Right cardiac atrium (tissue), 5 donors: Measurements from ENCODE around the gene FYN. TPM values are rescaled to one million over a fixed set of nuclear protein-coding genes. Genes with fewer than 3 reads are reported as not detected.

Source experiments
- ATAC-seq, 2 donors: fragments of 200-7000 bp; cut with Tn5 transposase; one replicate each; pipeline versions ENCODE4 v1.8.0 to v1.9.1; 2020; ENCODE audit warnings: moderate library complexity in 2 of 2, mild to moderate bottlenecking in 1 of 2
- DNase-seq, 3 donors: peaks; one replicate each; pipeline ENCODE4 v3.0.0-alpha.2; 2020
- H3K27ac ChIP-seq: one replicate; pipeline ENCODE4 v1.5.1; 2013; ENCODE audit warnings: mild to moderate bottlenecking, low read length, control low read depth, moderate library complexity
- H3K27me3 ChIP-seq: one replicate; pipeline ENCODE4 v1.6.1; 2013; ENCODE audit not compliant: control insufficient read depth, insufficient read depth
- H3K4me1 ChIP-seq: one replicate; pipeline ENCODE4 v1.6.1; 2013; ENCODE audit warnings: low read length; ENCODE audit not compliant: control insufficient read depth, insufficient read depth
- H3K4me3 ChIP-seq: one replicate; pipeline ENCODE4 v1.5.1; 2013; ENCODE audit warnings: low read length, control low read depth
- H3K9me3 ChIP-seq: one replicate; pipeline ENCODE4 v1.6.1; 2013; ENCODE audit warnings: low read length; ENCODE audit not compliant: control insufficient read depth
- WGBS: extraction: QIAGEN DNeasy Blood & Tissue Kit; methylation state at CpG from one replicate; pipeline ENCODE4 v1.1.7; 2013; 5-methylcytosine and 5-hydroxymethylcytosine counted together
- intact Hi-C, 4 donors: fragments of 100-400 bp; cut with DNase I; formaldehyde crosslinking; loops; one replicate each; pipeline versions ENCODE4 v1.11.0 to v1.14.0; 2022 to 2023
- polyA plus RNA-seq: library from polyadenylated mRNA; stranded (reverse); fragments of 200-250 nt; gene quantifications from one replicate; pipeline ENCODE4 v1.2.3, GENCODE V29; 2013
- total RNA-seq, 4 donors: library from RNA; stranded (reverse); fragmentation: NEBNext Ultra II Directional; extraction: Animal tissue kit (Norgen Biotek cat#: 25700); gene quantifications; one replicate each; pipeline ENCODE4 v1.2.1, GENCODE V29; 2021
- donor health status: healthy with polysubstance abuse.
- donor health status: DM: no; HTN: yes; CAD: no.
- donor health status: DM: no; HTN: no; CAD: no.
- donor health status: DM: no; HTN: yes; CAD: no; lungs with severe emphysema.
- donor health status: DM: yes; HTN: yes; CAD: no.

Gene FYN
- total and polyA plus RNA-seq, 5 donors: 29.8 to 76.6 (median 73.3) TPM

- Histone ChIP-seq H3K9me3 (no peaks in the 10 kb centered on the region), H3K4me1 (peaks cover 22% of the 10 kb centered on the region), H3K27me3 (no peaks in the 10 kb centered on the region), H3K27ac (peak overlapping the region; percentile 97), H3K4me3 (no peak overlapping the region)
- DNase-seq: peak in 2 of 3 donors; percentile 38 to 74
- ATAC-seq: peak; percentile 32 to 44
- 54% methylated on average over 7 of the region's 7 CpGs for WGBS
- intact Hi-C loops: loop anchor here in 2 of 4 donors (10.0 kb wide), 1 partner anchor 60 kb away; the partner anchor contains the start of gene TRAF3IP2 (in 2 of the 2)
These were observed 208.7 kb downstream of the FYN start for GRCh38 chr6:111664565-111665030.

GRCh38 chr6:111663692-111664564, 209.3 kb downstream of the FYN start:
- ATAC-seq: peak; percentile 61 to 74
- WGBS: 27% methylated on average over 15 of the region's 15 CpGs
- peak overlapping the region; percentile 97 for H3K27ac ChIP-seq
- intact Hi-C loops: loop anchor here in 2 of 4 donors (10.0 kb wide), 1 partner anchor 59 kb away; the partner anchor contains the start of gene TRAF3IP2 (in 2 of the 2)
- peaks cover 22% of the 10 kb centered on the region for H3K4me1 ChIP-seq
- peak; percentile 74 to 93 (median 90) for DNase-seq
- H3K27me3 ChIP-seq: no peaks in the 10 kb centered on the region
- no peaks in the 10 kb centered on the region for H3K9me3 ChIP-seq
- H3K4me3 ChIP-seq: no peak overlapping the region

- WGBS: 42% methylated on average over 12 of the region's 12 CpGs
- Histone ChIP-seq H3K9me3 (no peaks in the 10 kb centered on the region), H3K27ac (peak overlapping the region; percentile 97), H3K27me3 (no peaks in the 10 kb centered on the region), H3K4me1 (peaks cover 24% of the 10 kb centered on the region), H3K4me3 (no peak overlapping the region)
- intact Hi-C loops: loop anchor here in 2 of 4 donors (10.0 kb wide), 1 partner anchor 58 kb away; the partner anchor contains the start of gene TRAF3IP2 (in 2 of the 2)
- ATAC-seq (peak; percentile 56 to 79), DNase-seq (peak; percentile 66 to 94 (median 85))
These were observed 210.3 kb downstream of the FYN start for GRCh38 chr6:111662794-111663593.

- Histone ChIP-seq H3K27me3 (no peaks in the 10 kb centered on the region), H3K27ac (peak overlapping the region; percentile 97), H3K9me3 (no peaks in the 10 kb centered on the region), H3K4me1 (peaks cover 22% of the 10 kb centered on the region), H3K4me3 (no peak overlapping the region)
- intact Hi-C loops: loop anchor here in 2 of 4 donors (10.0 kb wide), 1 partner anchor 57 kb away; the partner anchor contains the start of gene TRAF3IP2 (in 2 of the 2)
- no peak for ATAC-seq
- no peak for DNase-seq
- 56% methylated on average over 8 of the region's 8 CpGs for WGBS
These were observed 211.0 kb downstream of the FYN start for GRCh38 chr6:111662072-111662793.

GRCh38 chr6:111661541-111662061, 211.7 kb downstream of the FYN start:
- Histone ChIP-seq H3K27ac (peak overlapping the region; percentile 51), H3K4me1 (peaks cover 21% of the 10 kb centered on the region), H3K4me3 (no peak overlapping the region), H3K27me3 (no peaks in the 10 kb centered on the region), H3K9me3 (no peaks in the 10 kb centered on the region)
- ATAC-seq: peak in 1 of 2 donors; percentile 26
- DNase-seq: peak in 2 of 3 donors; percentile 72 to 73
- WGBS: 56% methylated on average over 19 of the region's 19 CpGs
- intact Hi-C loops: loop anchor here in 2 of 4 donors (10.0 kb wide), 1 partner anchor 57 kb away; the partner anchor contains the start of gene TRAF3IP2 (in 2 of the 2)

- no peak for DNase-seq
- Histone ChIP-seq H3K27ac (no peak overlapping the region), H3K4me3 (no peak overlapping the region), H3K4me1 (peaks cover 16% of the 10 kb centered on the region), H3K27me3 (no peaks in the 10 kb centered on the region), H3K9me3 (no peaks in the 10 kb centered on the region)
- intact Hi-C loops: loop anchor here in 2 of 4 donors (10.0 kb wide), 1 partner anchor 56 kb away; the partner anchor contains the start of gene TRAF3IP2 (in 2 of the 2)
- ATAC-seq: no peak
- WGBS: 95% methylated on average over 3 of the region's 3 CpGs
These were observed 212.7 kb downstream of the FYN start for GRCh38 chr6:111660531-111660930.

GRCh38 chr6:111658462-111659154, 214.6 kb downstream of the FYN start:
- DNase-seq: no peak
- H3K9me3 ChIP-seq: no peaks in the 10 kb centered on the region
- intact Hi-C loops: no loop called here
- H3K4me3 ChIP-seq: no peak overlapping the region
- WGBS: 85% methylated on average over 4 of the region's 4 CpGs
- ATAC-seq: peak in 1 of 2 donors; percentile 11
- no peaks in the 10 kb centered on the region for H3K27me3 ChIP-seq
- no peak overlapping the region for H3K27ac ChIP-seq
- H3K4me1 ChIP-seq: peaks cover 9% of the 10 kb centered on the region

GRCh38 chr6:111657146-111657545, 216.1 kb downstream of the FYN start:
- Histone ChIP-seq H3K9me3 (no peaks in the 10 kb centered on the region), H3K4me3 (no peak overlapping the region), H3K4me1 (peaks cover 5% of the 10 kb centered on the region), H3K27ac (no peak overlapping the region), H3K27me3 (no peaks in the 10 kb centered on the region)
- no peak for DNase-seq
- peak in 1 of 2 donors; percentile 31 for ATAC-seq
- intact Hi-C loops: no loop called here
- 51% methylated on average over 1 of the region's 1 CpG for WGBS

GRCh38 chr6:111653979-111654378, 219.3 kb downstream of the FYN start:
- DNase-seq (no peak), ATAC-seq (no peak)
- Histone ChIP-seq H3K9me3 (no peaks in the 10 kb centered on the region), H3K4me1 (peaks cover 5% of the 10 kb centered on the region), H3K27ac (no peak overlapping the region), H3K27me3 (no peaks in the 10 kb centered on the region), H3K4me3 (no peak overlapping the region)
- intact Hi-C loops: no loop called here
- 78% methylated on average over 2 of the region's 2 CpGs for WGBS
